Natural killer cell (primary cell): ENCODE data around the gene HOXA6. TPM values are rescaled to one million over a fixed set of nuclear protein-coding genes. Genes with fewer than 3 reads are reported as not detected.
A peak's percentile ranks its signal among the peaks of the same experiment; 100 is the strongest.

Source experiments
- ATAC-seq, 3 donors: fragments of 150-1000 bp in 2 of 3; fragments of 200-7000 bp in 1 of 3; cut with Tn5 transposase; 1 replicate in 1 of 3; 2 replicates in 2 of 3; pipeline ENCODE4 v1.10.0; 2021; ENCODE audit warnings: mild to moderate bottlenecking in 2 of 3, moderate library complexity in 2 of 3
- DNase-seq, 2 donors: peaks; one replicate each; pipeline versions ENCODE4 v3.0.0 to v3.0.0-alpha.2; 2013 to 2021; ENCODE audit warnings: mixed read lengths in 1 of 2
- H3K27ac ChIP-seq: one replicate; pipeline ENCODE4 v1.5.1; 2013; ENCODE audit warnings: mild to moderate bottlenecking, low read length
- H3K27me3 ChIP-seq: one replicate; pipeline ENCODE4 v1.6.1; 2013; ENCODE audit warnings: low read length; ENCODE audit not compliant: control insufficient read depth, insufficient read depth
- H3K36me3 ChIP-seq: one replicate; pipeline ENCODE4 v1.6.1; 2013; ENCODE audit warnings: low read length; ENCODE audit not compliant: control insufficient read depth, insufficient read depth
- H3K4me1 ChIP-seq: one replicate; pipeline ENCODE4 v1.6.1; 2013; ENCODE audit warnings: low read length; ENCODE audit not compliant: control insufficient read depth, insufficient read depth
- H3K4me3 ChIP-seq: one replicate; pipeline ENCODE4 v1.5.1; 2013; ENCODE audit warnings: low read length
- H3K9me3 ChIP-seq: one replicate; pipeline ENCODE4 v1.6.1; 2013; ENCODE audit warnings: low read length; ENCODE audit not compliant: control insufficient read depth, insufficient read depth
- H3K27ac Mint-ChIP-seq, 2 donors: one replicate each; pipeline ENCODE4 v1.8.0; 2022; ENCODE audit warnings: mild to moderate bottlenecking in 2 of 2, mixed read lengths in 2 of 2, moderate library complexity in 1 of 2
- H3K27me3 Mint-ChIP-seq, 2 donors: one replicate each; pipeline ENCODE4 v1.8.0; 2022; ENCODE audit warnings: low read depth in 2 of 2, mixed read lengths in 2 of 2
- H3K36me3 Mint-ChIP-seq: one replicate; pipeline ENCODE4 v1.8.0; 2022; ENCODE audit warnings: mixed read lengths
- H3K4me1 Mint-ChIP-seq, 2 donors: one replicate each; pipeline ENCODE4 v1.8.0; 2022; ENCODE audit warnings: mixed read lengths in 2 of 2
- H3K4me3 Mint-ChIP-seq: one replicate; pipeline ENCODE4 v1.8.0; 2022; ENCODE audit warnings: mild to moderate bottlenecking, moderate library complexity, mixed read lengths
- H3K9me3 Mint-ChIP-seq, 2 donors: one replicate each; pipeline ENCODE4 v1.8.0; 2022; ENCODE audit warnings: mixed read lengths in 2 of 2
- WGBS: methylation state at CpG from one replicate; pipeline ENCODE4 v1.1.7; 2013; ENCODE audit warnings: missing lambda C conversion rate; ENCODE audit not compliant: insufficient coverage; 5-methylcytosine and 5-hydroxymethylcytosine counted together
- intact Hi-C: fragments of 100-400 bp; cut with micrococcal nuclease; formaldehyde crosslinking; loops from one replicate; pipeline ENCODE4 v1.14.2; 2022
- total RNA-seq, 4 donors: library from RNA; stranded (reverse); fragments of 120-200 nt in 1 of 4; gene quantifications; one replicate each; pipeline versions ENCODE4 v1.2.3 to v1.2.4, GENCODE V29; 2013 to 2022
- TF ChIP-seq, protein P1 (sequence below): fragments of 200-600 bp; IDR thresholded peaks from one replicate; pipeline ENCODE4 v1.8.0; 2022; ENCODE audit warnings: antibody characterized with exemption

HOXA6 gene
- total RNA-seq, 3 donors from 2014 or later (not counting 1 experiment from before 2014, with no cell fraction given) = 0.28 to 0.65 (median 0.43) TPM

DNA sequence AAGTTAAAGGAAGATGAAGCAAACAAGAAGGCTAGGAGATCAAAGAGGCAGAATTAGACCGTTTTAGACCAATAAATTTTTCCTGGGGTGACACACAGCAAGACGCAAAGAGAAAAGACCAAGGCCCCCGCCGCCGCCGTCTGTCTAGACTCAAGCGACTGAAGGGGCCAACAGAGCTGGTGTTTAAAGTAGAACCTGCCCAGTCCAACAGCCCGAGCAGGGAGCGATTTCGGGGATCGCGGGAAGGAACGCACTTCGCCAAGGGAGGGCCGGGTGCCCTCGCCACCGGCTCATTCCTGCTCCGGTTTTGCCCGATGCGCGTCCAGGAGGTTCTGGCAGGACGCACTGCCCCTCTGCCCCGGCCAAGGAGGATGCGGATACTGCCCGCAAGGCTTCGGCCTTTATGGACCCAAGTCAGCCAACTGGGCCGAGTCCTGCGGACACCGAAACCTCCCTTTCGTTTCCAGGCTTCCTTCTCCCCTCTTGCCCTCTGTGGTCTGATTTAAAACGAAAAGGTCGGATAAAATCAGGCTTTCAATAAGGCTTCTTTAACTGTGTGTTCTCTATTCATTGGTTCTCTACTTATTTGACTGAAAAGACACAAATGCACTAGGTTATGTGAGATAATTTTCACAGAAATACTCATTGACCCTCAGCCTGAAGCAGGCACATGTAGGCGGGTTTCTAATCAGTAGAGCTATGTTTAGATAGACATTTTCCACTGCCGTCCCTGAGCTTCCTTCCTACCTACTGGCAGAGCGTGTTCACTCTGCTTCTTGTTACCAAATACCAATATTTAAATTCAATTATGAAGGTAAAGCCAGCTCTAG lies 11.1 kb upstream of the HOXA6 start:
- Histone ChIP-seq H3K4me1 (peaks cover 59% of the 10 kb centered on the region), H3K9me3 (no peaks in the 10 kb centered on the region), H3K27ac (no peak overlapping the region), H3K27me3 (peaks cover 67% of the 10 kb centered on the region), H3K4me3 (no peak overlapping the region), H3K36me3 (no peaks in the 10 kb centered on the region)
- H3K27ac Mint-ChIP-seq = no peak overlapping the region
- H3K27me3 Mint-ChIP-seq = peaks cover 68 to 79% of the 10 kb centered on the region in 2 donors
- peak overlapping the region; percentile 58 for H3K4me3 Mint-ChIP-seq
- H3K9me3 Mint-ChIP-seq = no peaks in the 10 kb centered on the region
- intact Hi-C loops = no loop called here
- DNase-seq (peak in 1 of 2 donors; percentile 15), ATAC-seq (no peak)
- 27% methylated on average over 35 of the region's 35 CpGs for WGBS
- peaks cover 29 to 53% of the 10 kb centered on the region in 2 donors for H3K4me1 Mint-ChIP-seq
- TF ChIP-seq, protein P1, sequence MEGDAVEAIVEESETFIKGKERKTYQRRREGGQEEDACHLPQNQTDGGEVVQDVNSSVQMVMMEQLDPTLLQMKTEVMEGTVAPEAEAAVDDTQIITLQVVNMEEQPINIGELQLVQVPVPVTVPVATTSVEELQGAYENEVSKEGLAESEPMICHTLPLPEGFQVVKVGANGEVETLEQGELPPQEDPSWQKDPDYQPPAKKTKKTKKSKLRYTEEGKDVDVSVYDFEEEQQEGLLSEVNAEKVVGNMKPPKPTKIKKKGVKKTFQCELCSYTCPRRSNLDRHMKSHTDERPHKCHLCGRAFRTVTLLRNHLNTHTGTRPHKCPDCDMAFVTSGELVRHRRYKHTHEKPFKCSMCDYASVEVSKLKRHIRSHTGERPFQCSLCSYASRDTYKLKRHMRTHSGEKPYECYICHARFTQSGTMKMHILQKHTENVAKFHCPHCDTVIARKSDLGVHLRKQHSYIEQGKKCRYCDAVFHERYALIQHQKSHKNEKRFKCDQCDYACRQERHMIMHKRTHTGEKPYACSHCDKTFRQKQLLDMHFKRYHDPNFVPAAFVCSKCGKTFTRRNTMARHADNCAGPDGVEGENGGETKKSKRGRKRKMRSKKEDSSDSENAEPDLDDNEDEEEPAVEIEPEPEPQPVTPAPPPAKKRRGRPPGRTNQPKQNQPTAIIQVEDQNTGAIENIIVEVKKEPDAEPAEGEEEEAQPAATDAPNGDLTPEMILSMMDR = no peak
- H3K36me3 Mint-ChIP-seq = no peaks in the 10 kb centered on the region

DNA sequence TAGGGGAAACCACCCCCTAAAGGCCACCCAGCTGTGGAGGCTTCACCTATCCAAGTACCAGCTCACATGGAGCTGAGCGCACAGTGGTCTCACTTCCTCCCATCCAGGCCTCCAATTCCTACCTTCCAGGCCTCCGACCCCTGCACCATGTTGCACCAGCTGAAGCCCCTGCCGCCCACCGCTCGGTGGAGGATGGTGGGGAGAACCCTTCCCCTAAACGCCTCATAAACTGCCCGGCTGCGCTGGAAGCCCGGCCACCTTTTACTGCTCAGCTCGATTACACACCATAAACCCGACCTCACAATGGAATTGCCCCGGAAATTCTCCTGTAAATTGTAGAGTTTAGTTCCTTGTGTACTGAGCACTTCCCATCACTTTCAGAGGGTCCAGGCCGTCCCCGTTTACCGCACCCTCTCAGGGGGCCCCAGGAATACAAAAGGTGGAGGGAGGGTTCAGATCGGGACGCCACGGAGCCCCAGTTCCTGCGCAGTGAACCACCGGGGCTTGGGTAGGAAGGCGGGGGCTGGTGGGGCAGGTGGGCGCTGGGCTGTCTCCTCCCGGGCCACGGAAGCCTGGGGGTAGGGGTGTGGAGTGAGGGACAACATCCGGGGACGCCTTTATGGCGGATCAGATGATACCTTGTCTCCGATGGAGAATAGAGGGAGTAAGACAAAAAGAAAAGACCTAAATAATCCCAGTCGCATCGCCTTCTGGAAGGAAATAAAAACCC lies 10.3 kb upstream of the HOXA6 start:
- WGBS = 16% methylated on average over 24 of the region's 30 CpGs
- Mint-ChIP-seq H3K27ac (no peak overlapping the region), H3K4me3 (peak overlapping the region; percentile 59), H3K36me3 (no peaks in the 10 kb centered on the region), H3K27me3 (peaks cover 69 to 78% of the 10 kb centered on the region in 2 donors), H3K9me3 (no peaks in the 10 kb centered on the region), H3K4me1 (peaks cover 29 to 53% of the 10 kb centered on the region in 2 donors)
- Histone ChIP-seq H3K36me3 (no peaks in the 10 kb centered on the region), H3K27ac (no peak overlapping the region), H3K4me1 (peaks cover 61% of the 10 kb centered on the region), H3K27me3 (peaks cover 75% of the 10 kb centered on the region), H3K9me3 (no peaks in the 10 kb centered on the region), H3K4me3 (no peak overlapping the region)
- ATAC-seq (no peak), DNase-seq (no peak)
- intact Hi-C loops = loop anchor here (2.0 kb wide), 1 partner anchor 15 kb away; no protein-coding TSS in a partner anchor
- TF ChIP-seq, protein P1 = no peak

DNA sequence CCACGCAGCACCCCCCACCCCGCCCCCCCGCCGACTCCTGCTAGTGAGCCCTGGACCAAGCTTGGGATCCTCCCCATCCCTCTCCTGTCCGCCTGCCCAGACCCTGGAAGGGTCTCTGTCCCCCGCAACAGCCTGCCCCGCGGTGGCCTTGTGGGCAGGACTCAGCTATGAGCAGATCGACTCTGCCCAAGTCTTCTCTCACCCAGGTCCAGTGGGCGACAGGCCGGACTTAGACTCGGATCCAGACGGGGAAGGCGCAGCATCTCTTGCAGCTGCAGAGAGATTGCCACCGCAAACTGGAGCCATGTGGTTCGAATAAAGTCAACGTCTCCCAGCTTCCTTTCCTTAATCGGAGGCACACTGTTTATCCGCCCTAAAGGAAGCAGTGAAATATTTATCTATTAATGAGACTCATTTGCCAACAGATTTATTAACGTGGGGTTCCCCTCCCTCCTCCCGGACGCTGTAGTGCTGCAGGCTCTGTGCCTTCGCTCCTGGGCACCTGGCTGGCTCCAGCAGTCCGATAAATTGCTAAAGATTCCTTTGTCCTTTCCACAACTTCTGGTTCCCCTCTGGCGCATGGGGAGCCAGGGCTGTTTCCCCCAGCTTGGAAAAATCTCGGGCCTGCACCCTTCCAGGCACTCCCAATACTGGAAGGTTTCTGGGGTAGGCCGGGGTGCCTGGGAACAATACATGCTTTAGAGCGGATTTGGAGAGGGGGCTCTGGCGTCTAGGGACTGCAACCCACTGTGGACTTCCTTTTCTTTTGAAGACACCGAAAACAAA lies 9.5 kb upstream of the HOXA6 start:
- H3K27me3 ChIP-seq = peaks cover 81% of the 10 kb centered on the region
- H3K27ac ChIP-seq = no peak overlapping the region
- H3K27me3 Mint-ChIP-seq = peaks cover 68 to 74% of the 10 kb centered on the region in 2 donors
- no peaks in the 10 kb centered on the region for H3K9me3 ChIP-seq
- intact Hi-C loops = loop anchor here (2.0 kb wide), 1 partner anchor 16 kb away; no protein-coding TSS in a partner anchor
- H3K36me3 Mint-ChIP-seq = no peaks in the 10 kb centered on the region
- H3K4me3 ChIP-seq = no peak overlapping the region
- TF ChIP-seq, protein P1 = no peak
- H3K4me1 Mint-ChIP-seq = peaks cover 32 to 56% of the 10 kb centered on the region in 2 donors
- H3K36me3 ChIP-seq = no peaks in the 10 kb centered on the region
- WGBS = 12% methylated on average over 28 of the region's 30 CpGs
- no peak overlapping the region for H3K27ac Mint-ChIP-seq
- peak overlapping the region; percentile 59 for H3K4me3 Mint-ChIP-seq
- ATAC-seq = no peak
- H3K9me3 Mint-ChIP-seq = no peaks in the 10 kb centered on the region
- H3K4me1 ChIP-seq = peaks cover 69% of the 10 kb centered on the region
- peak in 1 of 2 donors; percentile 29 for DNase-seq
